ENCODE data around the gene ENDOG. TPM values are rescaled to one million over a fixed set of nuclear protein-coding genes. Genes with fewer than 3 reads are reported as not detected.

Gene ENDOG
- total and polyA plus RNA-seq, 2 experiments from 2014 or later: 15.1 to 23.5 TPM

- no peak overlapping the region for H3K27ac Mint-ChIP-seq
- H3K27me3 Mint-ChIP-seq (ENCODE audit: insufficient read depth, low read depth, poor library complexity): peaks cover 9% of the 10 kb centered on the region
- no peaks in the 10 kb centered on the region for H4K20me1 ChIP-seq (replicated peaks; ENCODE audit: insufficient read depth)
- H3K4me1 Mint-ChIP-seq: no peaks in the 10 kb centered on the region
- no peak overlapping the region for H3K4me3 Mint-ChIP-seq
- no peaks in the 10 kb centered on the region for H3K36me3 ChIP-seq (ENCODE audit: insufficient read depth)
- no peak overlapping the region for H2AFZ ChIP-seq
- no peak for TF ChIP-seq ZNF331 (CRISPR knock-in tag; IDR thresholded peaks at IDR 0.05; ENCODE audit: low read depth)
- no peak for TF ChIP-seq EZH2 (IDR thresholded peaks at IDR 0.05; ENCODE audit: low read depth, unreplicated experiment)
- TF ChIP-seq STAT1 (IDR thresholded peaks at IDR 0.05; ENCODE audit: unreplicated experiment): no peak
- TF ChIP-seq JUNB (IDR thresholded peaks at IDR 0.05; ENCODE audit: unreplicated experiment): no peak
- TF ChIP-seq ETS1 (IDR thresholded peaks at IDR 0.05): no peak
- TF ChIP-seq CREB1 (CRISPR knock-in tag; IDR thresholded peaks at IDR 0.05; ENCODE audit: low read depth): no peak
- no peak for TF ChIP-seq ZNF114 (CRISPR knock-in tag; IDR thresholded peaks at IDR 0.05)
- no peak for TF ChIP-seq POLR2AphosphoS5 (IDR thresholded peaks at IDR 0.05; ENCODE audit: low read depth)
- no peak for TF ChIP-seq EZH2phosphoT487 (IDR thresholded peaks at IDR 0.05; ENCODE audit: unreplicated experiment)
- no peak for TF ChIP-seq NANOG (IDR thresholded peaks at IDR 0.05; ENCODE audit: borderline replicate concordance)
- no peak for TF ChIP-seq CTCF (conservative IDR thresholded peaks at IDR 0.05; ENCODE audit: low read depth in 2 of 2)
- no peak for TF ChIP-seq ZNF462 (CRISPR knock-in tag; IDR thresholded peaks at IDR 0.05)
- no peak for TF ChIP-seq REST (IDR thresholded peaks at IDR 0.05; ENCODE audit: unreplicated experiment)
- no peaks in the 10 kb centered on the region for H3K79me2 ChIP-seq (replicated peaks; ENCODE audit: insufficient read depth)
- H3F3A ChIP-seq (replicated peaks; ENCODE audit: low read depth): peaks cover 3% of the 10 kb centered on the region
- no peak overlapping the region for H3K4me2 ChIP-seq
- no peak overlapping the region for H3K4me3 ChIP-seq
- H3K4me1 ChIP-seq (ENCODE audit: insufficient read depth): no peaks in the 10 kb centered on the region
- H3K27ac ChIP-seq (ENCODE audit: low read depth): no peak overlapping the region
- no peaks in the 10 kb centered on the region for H3K27me3 ChIP-seq (ENCODE audit: insufficient read depth)
- ATAC-seq: no peak
- peaks cover 33% of the 10 kb centered on the region for H3K9me3 Mint-ChIP-seq
- H3K36me3 Mint-ChIP-seq (ENCODE audit: low read depth): no peaks in the 10 kb centered on the region; the same call in 2 of the 3 replicates
- H3K9me2 ChIP-seq (ENCODE audit: insufficient read depth): no peaks in the 10 kb centered on the region
- DNase-seq (ENCODE audit: low spot score): no peak
These were observed 36.9 kb upstream of the ENDOG start for GRCh38 chr9:128781187-128782070.

Data from GM23338 (cell line).